ENCODE data around the gene SPATS2.

Gene SPATS2

GRCh38 chr12:49556391-49557186 lies 189.3 kb downstream of the SPATS2 start:
- DNase-seq (ENCODE audit: low spot score): no peak

GRCh38 chr12:49557187-49557916 lies 190.1 kb downstream of the SPATS2 start:
- no peak for DNase-seq (ENCODE audit: low spot score)

GRCh38 chr12:49557917-49558215 lies 190.6 kb downstream of the SPATS2 start:
- no peak for DNase-seq (ENCODE audit: low spot score)

- no peak for DNase-seq (ENCODE audit: low spot score)
Observed at GRCh38 chr12:49558526-49558925, 191.3 kb downstream of the SPATS2 start.

- no peak for DNase-seq (ENCODE audit: low spot score)
Observed at GRCh38 chr12:49559011-49559675, 191.9 kb downstream of the SPATS2 start.

GRCh38 chr12:49560695-49561094 lies 193.4 kb downstream of the SPATS2 start:
- no peak for DNase-seq (ENCODE audit: low spot score)

GRCh38 chr12:49562233-49562632 lies 195.0 kb downstream of the SPATS2 start:
- DNase-seq (ENCODE audit: low spot score): no peak

GRCh38 chr12:49562831-49563230 lies 195.6 kb downstream of the SPATS2 start:
- no peak for DNase-seq (ENCODE audit: low spot score)

GRCh38 chr12:49563951-49564685 lies 196.9 kb downstream of the SPATS2 start:
- DNase-seq (ENCODE audit: low spot score): no peak

GRCh38 chr12:49564686-49565405 lies 197.6 kb downstream of the SPATS2 start:
- no peak for DNase-seq (ENCODE audit: low spot score)

- DNase-seq (ENCODE audit: low spot score): no peak
Observed at GRCh38 chr12:49565406-49566265, 198.4 kb downstream of the SPATS2 start.

GRCh38 chr12:49566361-49566760 lies 199.1 kb downstream of the SPATS2 start:
- no peak for DNase-seq (ENCODE audit: low spot score)

GRCh38 chr12:49567302-49567610 lies 200.0 kb downstream of the SPATS2 start:
- no peak for DNase-seq (ENCODE audit: low spot score)

- peak; percentile 99 for DNase-seq (ENCODE audit: low spot score)
Observed at GRCh38 chr12:49567611-49568441, 200.6 kb downstream of the SPATS2 start, which contains the start of gene MCRS1. MCRS1 (minus strand) TSS chr12:49568142; CDS start chr12:49566731, 1,411 bp downstream.

- DNase-seq (ENCODE audit: low spot score): peak; percentile 51
Observed at GRCh38 chr12:49568442-49569162, 201.3 kb downstream of the SPATS2 start.

Measured in HuH-7 (cell line).